Umbilical cord (tissue), 2 donors: ENCODE data around the gene UQCC2. TPM values are rescaled to one million over a fixed set of nuclear protein-coding genes. Genes with fewer than 3 reads are reported as not detected.

Experiments used
- DNase-seq: peaks from one replicate; pipeline ENCODE4 v3.0.0-alpha.2; 2015; ENCODE audit warnings: low spot score
- total RNA-seq: library from RNA; depleted of rRNA; stranded (reverse); fragments of >200 nt; gene quantifications from one replicate; pipeline ENCODE4 v1.2.3, GENCODE V29; 2014; ENCODE audit warnings: low replicate concordance; ENCODE audit not compliant: insufficient read depth

UQCC2 gene
- total RNA-seq = 8.2 TPM

DNA sequence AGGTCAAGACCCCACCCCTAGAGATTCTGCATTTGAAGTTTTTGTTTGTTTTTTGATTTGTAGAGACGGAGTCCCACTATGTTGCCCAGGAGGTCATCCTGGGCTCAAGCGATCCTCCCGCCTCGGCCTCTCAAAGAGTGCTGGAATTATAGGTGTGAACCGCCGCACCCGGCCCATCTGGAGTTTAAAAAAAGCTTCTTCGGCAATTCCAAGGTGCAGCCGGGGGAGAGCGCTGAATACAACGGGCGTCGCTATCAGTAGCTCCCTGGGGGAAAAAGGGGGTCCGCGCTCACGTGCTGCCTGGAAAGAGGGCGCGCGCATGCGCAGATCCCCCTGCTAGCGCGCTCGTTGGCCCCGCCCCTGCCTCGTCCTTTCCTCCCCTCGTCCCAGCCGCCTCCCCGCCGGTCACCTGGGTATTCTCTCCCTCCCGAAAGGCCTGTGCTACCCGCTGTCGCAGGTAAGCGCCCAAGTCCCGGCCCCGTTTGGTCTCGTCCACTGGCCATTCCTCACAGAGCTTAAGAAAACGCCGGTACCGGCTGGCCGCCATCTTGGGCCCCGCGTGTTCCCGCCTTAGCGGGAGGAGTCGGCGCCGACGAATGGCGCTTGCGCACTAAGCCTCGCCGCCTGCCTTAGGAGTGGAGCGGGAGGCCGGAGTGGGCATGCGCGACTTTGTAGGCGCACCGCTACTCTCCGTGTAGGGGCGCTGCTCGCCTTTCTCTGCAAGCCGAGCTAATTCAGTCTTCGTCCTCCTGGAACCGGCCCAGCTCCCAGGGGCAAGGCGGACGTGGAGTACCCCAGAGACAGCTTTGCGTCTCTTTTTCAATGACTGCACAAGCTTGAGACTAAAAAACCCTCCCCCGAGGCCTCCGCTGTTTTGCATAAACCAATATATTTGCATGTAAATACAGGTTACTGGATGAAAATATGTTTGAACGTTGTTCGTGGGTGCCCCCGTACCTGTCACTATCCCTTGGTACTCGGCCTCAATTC is at the start of gene UQCC2:
UQCC2 (minus strand) TSS at position 561 of the 990 bp plus-strand sequence; CDS start at position 547, 14 bp downstream.
- peak; percentile 99 for DNase-seq

DNA sequence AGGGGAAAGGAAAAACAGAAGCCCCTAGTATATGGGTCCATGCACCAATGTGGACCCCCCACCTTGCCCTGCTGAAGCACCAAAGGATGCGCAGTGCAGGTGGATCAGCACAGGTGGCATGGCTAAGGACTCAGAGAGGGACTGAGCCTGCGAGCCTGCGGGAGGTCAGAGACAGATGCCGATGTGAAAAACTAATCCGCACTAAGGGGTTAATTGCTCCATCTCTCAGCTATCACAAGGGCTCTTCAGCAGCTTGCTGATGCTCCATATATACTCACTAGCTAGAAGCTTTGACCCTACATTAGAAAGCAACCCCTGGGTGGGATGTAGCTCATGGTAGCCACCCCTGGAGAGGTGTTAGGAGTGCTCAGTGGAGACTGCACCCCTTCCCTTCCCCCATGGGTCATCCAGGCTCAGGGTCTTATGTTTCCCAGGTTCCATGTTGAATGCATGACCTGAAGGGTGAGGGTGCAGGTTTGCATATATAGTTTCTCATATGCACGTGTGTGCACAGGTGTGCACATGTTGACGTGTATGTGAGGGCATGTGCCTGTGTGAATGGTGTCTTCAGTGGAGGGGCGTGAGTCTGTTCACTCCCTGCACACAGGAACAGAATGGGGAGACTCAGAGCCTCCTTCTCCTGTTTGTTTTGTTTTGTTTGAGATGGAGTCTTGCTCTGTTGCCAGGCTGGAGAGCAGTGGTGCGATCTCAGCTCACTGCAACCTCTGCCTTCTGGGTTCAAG is 48.6 kb upstream of the UQCC2 start:
- DNase-seq = no peak

DNA sequence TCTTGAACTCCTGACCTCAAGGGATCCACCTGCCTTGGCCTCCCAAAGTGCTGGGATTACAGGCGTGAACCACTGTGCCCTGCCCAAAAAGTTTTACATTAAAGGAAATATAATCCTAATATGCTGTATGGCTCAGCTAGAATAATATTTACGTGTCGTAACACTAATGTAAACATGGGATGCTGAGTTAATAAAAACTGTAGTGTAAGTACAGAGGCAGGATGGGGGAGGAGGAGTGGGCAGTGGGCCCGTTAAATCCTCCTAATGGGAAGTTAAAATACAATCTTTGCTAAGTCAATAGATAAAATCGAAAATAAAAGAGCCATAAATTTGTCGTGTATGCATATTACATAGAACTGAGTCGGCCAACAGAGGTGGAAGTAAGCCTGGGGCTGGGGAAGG is 47.3 kb upstream of the UQCC2 start:
- no peak for DNase-seq

DNA sequence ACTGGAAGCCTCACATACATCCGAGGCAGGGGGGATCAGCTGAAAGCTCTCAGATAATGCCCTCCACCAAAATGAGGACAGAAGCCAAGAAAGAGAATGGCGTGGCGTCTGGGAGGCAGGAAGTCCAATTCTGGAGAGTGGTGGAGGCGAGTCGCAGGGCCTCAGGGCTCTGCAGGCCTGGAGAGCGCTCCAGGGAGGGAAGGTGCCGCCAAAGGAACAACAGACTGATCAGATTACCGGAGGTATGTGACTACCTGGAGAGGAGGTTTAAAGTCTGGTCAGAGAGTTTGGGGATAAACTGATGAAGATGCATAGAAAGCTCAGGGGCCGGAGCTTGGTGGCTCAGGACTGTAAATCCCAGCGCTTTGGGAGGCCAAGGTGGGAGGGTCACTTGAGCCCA is 46.4 kb upstream of the UQCC2 start:
- DNase-seq = no peak

DNA sequence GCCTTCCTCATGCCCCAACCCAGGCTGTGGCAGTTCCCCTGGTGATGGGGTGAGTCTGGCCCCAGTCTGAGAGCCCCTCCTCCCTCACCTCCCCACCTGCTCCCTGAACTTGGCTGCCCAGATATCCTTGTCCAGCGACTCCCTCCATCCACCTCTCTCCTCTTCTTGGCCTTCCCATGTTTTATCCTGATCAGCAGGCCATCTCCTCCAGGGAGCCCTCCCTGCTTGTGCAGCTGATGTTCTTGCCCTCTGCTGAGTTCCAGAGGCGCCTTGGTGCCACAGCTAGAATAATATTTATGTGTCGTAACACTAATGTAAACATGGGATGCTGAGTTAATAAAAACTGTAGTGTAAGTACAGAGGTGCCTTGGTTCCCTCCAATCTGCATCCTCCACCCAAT is 45.6 kb upstream of the UQCC2 start:
- DNase-seq = no peak

DNA sequence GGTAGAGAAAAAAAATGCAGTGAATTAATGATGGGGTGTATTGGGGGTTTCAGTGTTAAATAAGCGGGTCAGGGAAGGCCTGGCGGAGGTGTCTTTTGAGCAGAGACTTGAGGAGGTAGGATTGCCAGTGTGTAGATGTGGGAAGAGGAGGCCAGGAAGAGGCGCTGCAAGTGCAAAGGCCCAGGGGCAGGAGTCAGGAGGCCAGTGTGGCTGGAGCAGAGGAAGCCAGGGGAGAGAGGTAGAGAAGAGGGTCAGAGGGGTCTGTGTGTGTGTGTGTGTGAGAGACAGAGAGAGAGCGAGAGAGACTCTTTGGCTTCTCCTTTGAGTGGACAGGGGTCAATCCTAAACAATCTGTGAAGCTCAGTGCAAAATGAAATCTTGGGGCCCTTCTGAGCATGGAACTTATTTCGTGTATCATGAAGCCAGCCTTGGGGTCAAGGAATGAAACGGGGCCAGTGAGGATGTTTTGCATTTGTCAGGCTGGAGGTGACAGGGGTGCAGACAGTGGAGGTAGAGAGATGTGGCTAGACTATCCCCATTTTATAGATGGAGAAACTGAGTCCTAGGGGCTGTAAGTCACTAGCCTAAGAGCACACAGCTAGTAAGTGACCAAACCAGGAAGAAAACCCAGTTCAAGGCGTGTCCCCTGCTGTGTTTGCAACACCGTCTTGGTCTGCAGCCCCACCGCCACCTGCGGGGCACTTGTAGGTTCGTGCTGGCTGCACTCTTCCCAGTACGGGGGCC is 44.9 kb upstream of the UQCC2 start:
- no peak for DNase-seq

DNA sequence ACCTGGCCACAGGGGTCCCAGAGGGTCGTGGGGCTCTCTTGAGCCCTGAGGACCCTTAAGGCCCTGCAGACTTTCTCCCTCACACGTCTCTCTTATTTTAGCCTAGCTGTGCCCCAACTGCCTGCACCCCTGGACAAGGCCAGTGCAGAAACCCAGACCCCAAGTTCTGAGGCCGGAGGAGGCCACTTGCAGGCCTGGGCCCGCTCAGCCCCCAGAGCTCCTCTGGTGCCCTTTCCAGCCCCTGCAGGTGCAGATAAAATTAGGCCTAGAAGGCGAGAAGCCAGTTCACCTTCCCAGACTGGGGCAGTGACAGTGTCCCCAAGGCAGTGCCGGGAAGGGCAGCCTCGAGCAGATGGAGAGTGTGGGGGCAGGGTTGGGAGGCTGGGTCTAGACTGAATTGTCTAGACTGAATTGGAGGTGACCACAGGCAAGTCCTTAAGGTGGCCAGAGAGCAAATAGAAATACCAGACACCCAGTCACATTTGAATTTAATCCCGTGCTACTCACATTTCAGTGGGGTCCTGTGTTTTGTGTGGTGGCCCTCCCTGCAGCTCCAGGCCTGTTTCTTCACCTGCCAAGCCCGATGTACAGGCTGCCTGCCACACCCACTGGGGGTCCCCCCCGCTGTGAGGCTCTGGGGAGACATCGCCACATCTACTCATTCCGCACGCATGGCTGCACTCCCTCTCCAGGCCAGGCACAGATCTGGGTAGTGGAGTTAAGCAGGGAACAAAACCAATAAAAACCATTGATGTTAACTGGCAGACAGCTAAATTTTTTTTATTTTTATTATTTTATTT is 43.8 kb upstream of the UQCC2 start:
- no peak for DNase-seq

DNA sequence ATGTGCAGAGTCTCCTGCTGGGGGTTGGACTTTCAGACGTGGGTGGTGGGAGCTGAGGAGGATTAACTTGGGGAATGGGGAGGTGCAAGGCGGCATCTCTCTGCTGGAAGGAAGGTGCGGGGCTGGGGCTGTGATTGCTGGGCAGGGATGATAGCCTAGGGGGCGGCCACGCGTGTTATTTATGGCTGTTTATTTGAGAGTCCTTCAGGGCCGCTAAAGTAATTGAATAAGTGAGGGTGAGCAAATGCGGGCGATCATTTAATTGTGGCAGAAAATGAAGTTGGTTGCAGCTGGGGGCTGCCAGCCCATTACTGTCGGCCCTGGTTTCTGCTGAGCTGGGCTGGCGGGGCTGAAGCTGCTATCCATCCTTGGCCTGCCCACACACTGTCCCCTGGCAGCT is 42.7 kb upstream of the UQCC2 start:
- no peak for DNase-seq

DNA sequence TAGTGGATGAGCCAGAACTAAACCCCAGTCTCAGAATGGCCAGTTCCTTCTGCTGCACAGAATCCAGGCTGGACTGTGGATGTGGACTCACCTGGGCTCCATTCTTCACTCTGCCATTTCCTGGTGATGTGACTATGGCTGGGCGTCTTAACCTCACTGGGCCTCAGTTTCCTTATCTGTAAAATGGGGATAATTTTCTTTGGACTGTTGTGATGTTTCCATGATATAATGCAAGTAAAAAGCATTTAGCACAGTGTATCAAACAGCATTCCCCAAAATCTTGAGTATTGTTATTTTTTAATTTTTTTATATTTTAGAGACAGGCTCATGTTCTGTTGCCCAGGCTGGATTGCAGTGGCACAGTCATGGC is 41.1 kb upstream of the UQCC2 start:
- no peak for DNase-seq

DNA sequence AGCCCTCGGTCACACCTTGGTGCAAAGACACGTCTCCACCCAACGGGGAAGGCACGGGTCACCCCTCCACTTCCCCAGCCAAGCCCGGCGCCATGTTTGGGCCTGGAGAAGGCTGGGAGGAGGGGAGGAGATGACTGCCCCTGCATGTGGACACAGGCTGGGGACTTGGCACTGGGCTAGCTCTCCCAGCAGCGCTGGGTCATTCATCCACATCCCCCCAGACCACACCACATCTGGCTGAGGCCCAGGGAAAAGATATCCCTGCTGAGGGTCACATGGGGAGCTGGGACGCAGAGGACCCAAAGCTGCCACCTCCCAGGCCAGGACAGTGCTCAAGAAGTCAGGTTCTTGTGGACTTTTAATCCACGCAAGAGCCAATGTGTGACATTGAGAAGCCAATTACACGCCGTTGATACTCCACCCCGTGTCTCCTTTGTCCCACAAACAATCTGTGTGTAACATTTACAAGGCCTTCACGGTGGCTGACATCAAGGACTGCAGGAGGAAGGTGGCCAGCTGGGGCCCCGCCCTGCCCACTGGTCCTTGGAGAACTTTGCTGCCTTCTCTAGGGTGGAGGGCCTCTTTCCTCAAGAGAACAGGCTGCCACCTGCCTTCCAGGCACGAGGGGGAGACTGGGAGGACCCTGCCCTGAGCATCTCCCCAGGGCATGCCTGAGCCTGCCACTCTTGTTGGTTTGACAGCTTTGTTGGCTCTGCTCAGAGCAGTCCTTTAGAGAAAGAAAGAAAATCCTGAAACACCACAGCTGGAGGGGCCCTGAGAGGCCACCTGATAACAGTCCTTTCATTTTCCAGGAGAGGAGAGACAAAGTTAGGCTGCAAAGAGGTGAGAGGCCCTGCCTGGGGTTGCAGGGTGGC is 40.5 kb upstream of the UQCC2 start:
- DNase-seq = peak; percentile 49

DNA sequence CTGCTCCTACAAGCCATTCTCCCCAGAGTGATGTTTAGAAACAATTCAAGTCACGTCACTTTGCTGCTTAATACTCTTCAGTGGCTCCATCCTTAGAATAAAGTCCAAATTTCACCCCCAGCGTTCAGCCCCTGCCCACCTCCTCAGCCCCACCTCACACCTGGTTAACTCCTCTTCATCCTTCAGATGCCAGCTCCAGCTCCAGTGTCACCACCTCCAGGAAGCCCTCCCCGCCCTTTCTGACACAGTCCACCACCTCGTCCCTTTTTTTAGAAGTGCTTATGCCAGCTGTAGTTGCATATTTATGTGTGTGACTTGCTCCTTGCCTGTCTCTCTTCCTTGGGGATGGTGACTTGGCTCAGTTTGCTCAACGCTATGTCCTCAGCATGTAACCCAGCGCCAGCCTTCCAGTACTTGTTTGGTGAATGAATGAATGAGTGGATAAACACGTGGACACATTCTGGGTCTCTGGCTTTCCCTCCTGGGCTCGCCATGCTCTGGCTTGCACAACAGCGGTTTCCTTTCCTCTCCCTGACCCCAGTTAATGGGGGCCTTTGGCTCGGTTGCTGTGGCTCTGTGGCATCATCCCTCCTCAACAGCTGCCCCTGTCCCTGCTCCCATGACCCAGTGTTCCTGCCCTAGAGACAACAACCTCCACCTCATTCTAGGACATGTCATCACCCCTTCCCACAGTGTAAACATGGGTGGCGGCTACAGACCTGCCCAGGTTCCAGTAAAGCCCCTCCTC is 38.9 kb upstream of the UQCC2 start:
- no peak for DNase-seq

DNA sequence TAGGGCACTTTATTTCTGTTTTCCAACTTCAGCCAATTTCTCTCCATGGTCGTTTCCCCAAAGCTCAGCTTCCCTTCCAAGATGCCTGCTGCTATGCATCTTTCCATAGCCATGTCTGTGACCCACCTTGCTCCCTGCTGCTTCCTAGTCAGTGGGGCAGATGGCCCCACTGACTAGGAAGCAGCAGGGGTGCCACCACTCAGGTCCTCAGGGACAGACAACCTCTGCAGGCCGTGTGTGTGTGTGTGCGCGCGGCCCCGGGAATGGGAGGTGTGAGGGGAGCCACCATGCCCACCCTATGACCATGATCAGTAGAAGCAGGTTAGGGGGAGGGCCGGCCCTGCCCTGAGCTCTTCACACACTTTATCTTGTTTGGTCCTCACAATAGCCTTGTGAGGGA is 37.9 kb upstream of the UQCC2 start:
- DNase-seq = no peak

DNA sequence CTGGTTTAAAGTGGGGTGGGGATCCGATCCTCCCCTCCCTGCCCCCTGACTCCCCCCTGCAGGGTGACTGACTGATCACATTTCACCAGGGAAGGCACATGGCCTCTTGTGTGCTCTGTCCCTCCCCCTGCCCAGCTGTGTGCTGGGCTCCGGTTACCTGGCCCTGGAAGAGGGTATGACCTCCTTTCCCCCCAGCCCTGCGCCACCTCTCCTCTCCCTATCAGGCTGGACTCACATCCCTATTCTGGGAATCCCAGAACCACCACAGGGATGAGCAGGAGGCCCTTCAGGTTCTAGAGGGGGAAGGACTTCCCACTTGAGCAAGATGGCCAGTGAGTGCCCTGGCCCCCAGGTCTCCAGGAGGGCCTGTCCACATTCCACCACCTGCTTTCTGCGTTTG is 37.3 kb upstream of the UQCC2 start:
- no peak for DNase-seq

DNA sequence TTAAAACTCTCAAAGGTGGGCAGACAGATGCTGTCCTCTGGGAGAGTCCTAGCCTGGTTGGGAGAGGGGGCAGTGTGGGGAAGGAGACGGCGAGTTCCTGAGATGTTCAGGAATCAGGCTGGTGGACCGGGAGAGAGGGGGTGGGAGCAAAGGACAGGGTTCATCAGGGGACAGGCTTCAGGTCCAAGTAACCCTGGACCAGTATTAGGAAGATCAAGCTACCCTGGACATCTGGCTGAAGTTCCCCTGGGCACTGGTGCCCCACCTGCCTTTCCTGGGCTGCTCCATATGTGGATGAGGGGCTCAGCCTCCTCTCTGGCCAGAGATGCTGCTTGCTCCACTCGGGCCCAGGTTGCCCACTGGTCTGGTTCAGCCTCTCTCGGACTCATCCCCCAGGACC is 36.3 kb upstream of the UQCC2 start:
- DNase-seq = no peak

DNA sequence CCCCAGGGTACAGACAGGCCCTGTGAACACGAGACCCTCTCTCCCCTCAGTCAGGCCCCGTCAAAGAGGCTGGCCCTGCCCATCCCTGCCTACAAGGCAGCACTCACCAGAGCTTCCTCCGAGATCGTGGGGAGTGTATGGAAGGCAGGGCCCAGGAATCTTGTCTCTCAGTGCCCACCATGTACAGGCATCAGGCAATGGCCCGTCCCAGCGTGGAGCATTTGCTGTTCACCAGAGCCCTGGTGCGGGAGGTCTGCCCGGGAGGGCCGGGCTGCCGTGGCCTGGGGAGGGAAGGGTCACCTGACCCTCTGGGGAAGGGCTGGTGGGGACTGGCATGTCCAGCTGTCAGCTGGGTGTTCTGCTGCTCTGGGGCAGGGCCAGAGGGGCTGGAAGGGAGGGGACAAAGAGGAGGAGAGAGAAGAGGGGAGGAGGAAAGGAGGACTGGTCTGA is 35.2 kb upstream of the UQCC2 start, which contains the start of gene IP6K3:
IP6K3 (minus strand) TSS at position 255 of the 450 bp plus-strand sequence. CDS start 11,429 bp downstream, outside the sequence.
- DNase-seq = peak; percentile 74

DNA sequence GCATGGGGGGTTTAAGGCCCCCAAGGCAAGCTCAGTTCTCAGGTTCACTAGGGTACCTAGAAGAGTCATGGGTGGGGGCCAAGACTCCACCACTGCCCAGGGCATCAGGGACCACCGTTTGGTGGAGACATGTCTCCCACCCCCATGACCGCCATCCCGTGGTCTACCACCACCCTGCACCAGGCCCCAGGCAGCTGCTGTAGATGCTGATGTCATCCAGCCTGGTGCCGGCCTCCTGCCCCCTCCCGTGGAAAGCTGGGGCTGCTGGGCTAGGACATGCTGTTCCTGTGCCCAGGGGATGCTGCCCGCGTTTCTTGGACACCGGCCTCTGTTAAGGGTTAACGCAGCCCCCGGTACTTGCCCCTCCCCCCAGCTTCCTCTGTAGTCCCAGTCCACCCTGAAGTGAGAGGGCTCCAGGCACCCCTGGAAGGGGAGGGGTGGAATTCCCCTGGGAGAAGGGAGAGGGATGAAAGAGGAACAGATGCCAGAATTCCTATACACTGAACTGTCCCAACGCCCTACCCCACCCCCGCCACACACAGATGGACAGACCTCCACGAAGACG is 34.6 kb upstream of the UQCC2 start:
- peak; percentile 63 for DNase-seq

DNA sequence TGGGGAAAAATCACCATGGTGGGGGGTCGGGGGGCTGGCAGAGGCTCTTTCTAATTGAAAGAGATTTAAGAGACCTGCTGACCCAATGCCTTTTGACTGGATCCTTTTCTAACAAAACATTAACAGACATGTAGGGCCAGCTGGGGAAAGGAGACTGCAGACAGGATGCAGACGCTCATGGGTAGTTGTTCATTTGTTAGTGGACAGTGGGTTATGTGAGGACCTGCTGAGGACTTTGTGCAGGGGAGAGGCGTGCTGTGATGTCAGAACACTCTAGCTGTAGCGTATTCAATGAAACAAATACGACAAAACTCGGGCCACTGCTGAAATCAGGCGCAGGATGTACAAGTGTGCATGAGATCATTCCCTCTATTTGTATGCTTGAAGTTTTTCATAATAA is 34.0 kb upstream of the UQCC2 start:
- peak; percentile 26 for DNase-seq

DNA sequence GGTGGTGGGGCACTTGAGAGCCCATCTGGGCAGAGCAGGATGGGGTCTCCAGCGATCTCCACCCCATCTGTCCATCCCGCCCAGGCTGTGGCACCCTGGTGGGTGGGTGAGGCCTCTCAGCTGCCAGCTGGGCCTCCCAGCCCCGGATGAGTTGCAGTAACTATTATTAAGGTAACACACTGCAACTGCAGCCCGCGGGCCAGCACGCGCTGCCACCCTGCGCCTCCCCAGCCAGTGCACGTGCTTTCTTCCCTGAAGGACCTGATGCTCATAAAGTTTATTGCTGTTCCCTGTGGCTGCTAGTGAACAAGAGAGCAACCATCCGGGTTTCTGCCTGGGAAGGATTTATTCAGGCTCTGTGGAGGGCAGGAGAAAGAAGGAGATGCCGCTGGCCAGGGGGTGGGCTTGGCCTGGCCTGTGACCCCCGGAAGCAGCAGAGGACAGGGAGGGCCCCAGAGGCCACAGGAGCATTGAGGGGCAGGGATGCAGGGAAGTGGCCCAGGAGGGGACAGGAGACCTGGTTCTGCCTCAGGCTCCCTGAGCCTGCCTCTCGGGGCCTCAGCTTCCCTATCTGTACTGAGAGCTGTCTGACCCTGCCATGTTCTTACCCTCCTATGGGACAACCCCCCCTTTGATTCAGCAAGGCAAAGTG is 33.5 kb upstream of the UQCC2 start:
- DNase-seq = peak; percentile 46
